SK-N-MC (cell line): ENCODE data around the gene ACVR1.

Experiments used
- EZH2 ChIP-seq: fragments of 200-600 bp; sonication (generic); IDR thresholded peaks from one replicate; pipeline ENCODE4 v1.6.1; 2017; ENCODE audit warnings: antibody characterized with exemption
- POLR2AphosphoS5 ChIP-seq: IDR thresholded peaks from 2 replicates; pipeline ENCODE4 v1.6.1; 2012; ENCODE audit warnings: mild to moderate bottlenecking, low read depth, low read length, borderline replicate concordance

- TF ChIP-seq EZH2 (no peak), POLR2AphosphoS5 (no peak)
These were observed 126.4 kb downstream of the ACVR1 start for GRCh38 chr2:157749684-157750083.
